HS-27A (cell line): ENCODE measurements around the gene XRCC4.
"Not testable (repeated sequence)": the region's sequence is repeated elsewhere in the genome, so short reads cannot be mapped to it uniquely, and the experiment has no call there.

Experiments
- DNase-seq: peaks from one replicate; pipeline ENCODE4 v3.0.0-alpha.2; 2012; ENCODE audit warnings: low read depth, missing footprints

XRCC4 gene

GRCh38 chr5:83179966-83180365 is 102.6 kb downstream of the XRCC4 start:
- DNase-seq = no peak

- no peak for DNase-seq
Observed at GRCh38 chr5:83184534-83184933, 107.2 kb downstream of the XRCC4 start.

- no peak for DNase-seq
Observed at GRCh38 chr5:83192947-83193346, 115.6 kb downstream of the XRCC4 start.

- DNase-seq = no peak
Observed at GRCh38 chr5:83197326-83197967, 120.1 kb downstream of the XRCC4 start.

- no peak for DNase-seq
Observed at GRCh38 chr5:83199126-83199525, 121.8 kb downstream of the XRCC4 start.

GRCh38 chr5:83204651-83205050 is 127.3 kb downstream of the XRCC4 start:
- DNase-seq = no peak

- no peak for DNase-seq
Observed at GRCh38 chr5:83209963-83210362, 132.6 kb downstream of the XRCC4 start.

- no peak for DNase-seq
Observed at GRCh38 chr5:83219077-83219476, 141.7 kb downstream of the XRCC4 start.

- DNase-seq = no peak
Observed at GRCh38 chr5:83219495-83219894, 142.1 kb downstream of the XRCC4 start.

- no peak for DNase-seq
Observed at GRCh38 chr5:83220331-83220730, 143.0 kb downstream of the XRCC4 start.

- no peak for DNase-seq
Observed at GRCh38 chr5:83222906-83223305, 145.6 kb downstream of the XRCC4 start.

GRCh38 chr5:83227611-83228010 is 150.3 kb downstream of the XRCC4 start:
- no peak for DNase-seq

- DNase-seq = no peak
Observed at GRCh38 chr5:83230511-83230910, 153.2 kb downstream of the XRCC4 start.

GRCh38 chr5:83244516-83244915 is 167.2 kb downstream of the XRCC4 start:
- DNase-seq = no peak

GRCh38 chr5:83245037-83245436 is 167.7 kb downstream of the XRCC4 start:
- no peak for DNase-seq

GRCh38 chr5:83246071-83246470 is 168.7 kb downstream of the XRCC4 start:
- DNase-seq = no peak

- DNase-seq = no peak
Observed at GRCh38 chr5:83249156-83249555, 171.8 kb downstream of the XRCC4 start.

GRCh38 chr5:83251849-83252248 is 174.5 kb downstream of the XRCC4 start:
- DNase-seq = no peak

GRCh38 chr5:83253720-83254119 is 176.4 kb downstream of the XRCC4 start:
- DNase-seq = no peak

GRCh38 chr5:83255268-83255667 is 177.9 kb downstream of the XRCC4 start:
- DNase-seq = no peak

- no peak for DNase-seq
Observed at GRCh38 chr5:83256091-83256780, 178.9 kb downstream of the XRCC4 start.

- not testable (repeated sequence) for DNase-seq
Observed at GRCh38 chr5:83257684-83258083, 180.3 kb downstream of the XRCC4 start.

GRCh38 chr5:83265318-83265717 is 188.0 kb downstream of the XRCC4 start:
- no peak for DNase-seq

- no peak for DNase-seq
Observed at GRCh38 chr5:83270311-83270710, 193.0 kb downstream of the XRCC4 start.
